Measurements from ENCODE around the gene SNX24.

Gene SNX24

GRCh38 chr5:122871661-122872060 is 26.2 kb downstream of the SNX24 start:
- TF ChIP-seq CTCF (IDR thresholded peaks at IDR 0.05; ENCODE audit: low read depth, low read length) = no peak
- DNase-seq (ENCODE audit: extremely low read depth, low read depth) = no peak

- no peak for DNase-seq (ENCODE audit: extremely low read depth, low read depth)
Observed at GRCh38 chr5:122874179-122874875, 28.9 kb downstream of the SNX24 start.

DNA sequence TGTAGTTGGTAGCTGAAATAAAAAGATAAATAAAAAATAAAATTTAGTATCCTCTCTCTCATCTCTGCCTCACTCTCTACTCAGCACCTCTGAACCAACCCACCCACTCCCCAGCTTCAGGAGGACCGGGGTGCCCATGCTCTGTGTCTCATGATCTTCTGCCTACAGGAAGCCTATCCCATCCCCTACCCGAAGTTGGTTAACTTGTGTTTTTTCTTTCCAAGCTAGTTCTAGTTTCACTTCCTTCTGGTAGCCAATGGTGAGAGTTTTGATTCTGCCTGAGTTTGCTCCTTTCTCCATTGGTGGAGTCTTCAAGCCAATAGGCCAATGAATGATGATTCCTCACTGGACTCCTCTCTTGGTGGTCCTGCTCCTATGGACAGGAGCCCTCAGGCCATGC is 32.1 kb downstream of the SNX24 start:
- TF ChIP-seq CTCF (IDR thresholded peaks at IDR 0.05; ENCODE audit: low read depth, low read length) = no peak
- DNase-seq (ENCODE audit: extremely low read depth, low read depth) = no peak

More at GRCh38 chr5:122874179-122874875, 28.9 kb downstream of the SNX24 start:
- TF ChIP-seq CTCF (IDR thresholded peaks at IDR 0.05; ENCODE audit: low read depth, low read length) = no peak

- TF ChIP-seq CTCF (IDR thresholded peaks at IDR 0.05; ENCODE audit: low read depth, low read length) = no peak
- DNase-seq (ENCODE audit: extremely low read depth, low read depth) = no peak
Observed at GRCh38 chr5:122879076-122879475, 33.7 kb downstream of the SNX24 start.

DNA sequence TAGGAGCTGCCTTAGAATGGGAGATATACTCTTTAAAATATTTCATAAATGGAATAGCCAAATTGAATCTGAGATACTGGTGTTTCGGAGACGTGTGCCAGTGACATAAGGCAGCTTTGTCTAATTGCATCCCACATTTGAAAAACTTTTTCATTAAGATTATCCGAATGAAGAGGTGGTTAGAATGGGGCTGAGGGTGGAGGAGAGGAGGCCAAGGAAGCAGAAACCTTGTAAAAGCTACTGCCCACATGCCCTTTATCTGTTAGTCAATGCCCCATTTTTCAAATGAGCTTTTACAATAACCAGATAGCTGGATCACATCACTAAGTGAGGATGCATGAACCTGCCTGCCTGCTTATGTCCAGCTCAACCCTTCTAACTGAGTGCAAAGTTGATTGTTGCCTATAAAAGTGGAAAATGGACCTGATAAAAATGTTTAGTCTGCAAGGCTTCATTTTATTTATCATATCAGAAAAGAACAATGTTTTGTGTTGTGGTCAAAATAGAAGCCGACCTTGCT is 34.8 kb downstream of the SNX24 start:
- DNase-seq (ENCODE audit: extremely low read depth, low read depth) = no peak
- no peak for TF ChIP-seq CTCF (IDR thresholded peaks at IDR 0.05; ENCODE audit: low read depth, low read length)

- no peak for DNase-seq (ENCODE audit: extremely low read depth, low read depth)
- TF ChIP-seq CTCF (IDR thresholded peaks at IDR 0.05; ENCODE audit: low read depth, low read length) = no peak
Observed at GRCh38 chr5:122880749-122881148, 35.3 kb downstream of the SNX24 start.

DNA sequence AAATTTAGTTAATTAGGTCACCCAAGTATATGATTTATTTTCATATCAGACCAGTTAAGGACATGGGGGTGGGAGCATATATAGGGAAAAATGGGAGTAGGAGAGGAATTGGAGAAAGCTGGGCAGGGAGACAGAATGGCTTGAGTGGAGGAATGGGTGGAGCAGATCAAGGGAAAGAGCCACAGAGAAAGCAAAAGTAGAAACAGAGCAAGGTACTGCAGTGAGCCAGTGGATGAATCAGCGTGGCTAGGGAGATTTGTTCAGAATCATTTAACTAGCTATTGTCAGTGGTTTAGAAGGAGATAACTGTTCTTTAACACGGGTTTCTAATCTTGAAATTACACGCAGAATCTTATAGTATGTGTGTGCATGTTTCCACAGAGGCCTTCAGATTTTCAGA is 37.4 kb downstream of the SNX24 start:
- no peak for DNase-seq (ENCODE audit: extremely low read depth, low read depth)
- no peak for TF ChIP-seq CTCF (IDR thresholded peaks at IDR 0.05; ENCODE audit: low read depth, low read length)
